K562 (cell line): ENCODE results near the gene LYPD4.

ENCODE experiments used
- BMI1 ChIP-seq: fragments of 150-350 bp; IDR thresholded peaks from 2 replicates; pipeline ENCODE4 v1.6.1; 2014; ENCODE audit warnings: low read length
- EZH2 ChIP-seq: IDR thresholded peaks from 2 replicates; pipeline ENCODE4 v1.6.1; 2012; ENCODE audit warnings: low read depth, mild to moderate bottlenecking, inconsistent platforms, low read length, borderline replicate concordance
- KLF10 ChIP-seq: fragments of 250-450 bp; sonication (Bioruptor Pico); IDR thresholded peaks from 2 replicates; pipeline ENCODE4 v1.6.1; 2021; ENCODE audit warnings: matching md5 sums
- LARP7 ChIP-seq: fragments of 450-650 bp; IDR thresholded peaks from 2 replicates; pipeline ENCODE4 v1.6.1; 2016
- NELFE ChIP-seq: IDR thresholded peaks from 2 replicates; pipeline ENCODE4 v1.6.1; 2011; ENCODE audit warnings: mild to moderate bottlenecking; ENCODE audit not compliant: insufficient read depth, insufficient read length
- PRMT5 ChIP-seq: sonication (generic); formaldehyde crosslinking; IDR thresholded peaks from 2 replicates; pipeline ENCODE4 v1.5.0; 2020; ENCODE audit warnings: missing genetic modification reagents
- RCOR1 ChIP-seq, 2 experiments: IDR thresholded peaks; 2 replicates each; pipeline ENCODE4 v1.6.1; 2012; ENCODE audit warnings: low read depth in 2 of 2, low read length in 2 of 2, borderline replicate concordance in 1 of 2, improper control_type of control experiment in 1 of 2
- SPI1 ChIP-seq: IDR thresholded peaks from 2 replicates; pipeline ENCODE4 v1.6.1; 2011; ENCODE audit warnings: low read depth, low read length, control low read depth, borderline replicate concordance
- ZNF121 ChIP-seq: sonication (generic); formaldehyde crosslinking; conservative IDR thresholded peaks from 2 replicates; pipeline ENCODE4 v1.8.0; 2022; ENCODE audit warnings: missing genetic modification reagents
- ZNF212 ChIP-seq: fragments of 450-650 bp; formaldehyde crosslinking; IDR thresholded peaks from 2 replicates; pipeline ENCODE4 v1.4.0; 2020; ENCODE audit warnings: mild to moderate bottlenecking
- ZNF263 ChIP-seq: sonication (generic); formaldehyde crosslinking; IDR thresholded peaks from 2 replicates; pipeline ENCODE4 v1.8.0; 2022; ENCODE audit warnings: mild to moderate bottlenecking, missing genetic modification reagents, borderline replicate concordance
- TF ChIP-seq, protein P1 (sequence below), 3 experiments: IDR thresholded peaks in 2 of 3; conservative IDR thresholded peaks in 1 of 3; 2 replicates each; pipeline ENCODE4 v1.5.1; 2011 to 2012; ENCODE audit warnings: low read length in 3 of 3, mild to moderate bottlenecking in 3 of 3, control low read depth in 2 of 3, improper control_type of control experiment in 1 of 3, inconsistent platforms in 1 of 3, low read depth in 1 of 3, mixed read lengths in 1 of 3, moderate library complexity in 1 of 3; ENCODE audit not compliant: insufficient read depth in 2 of 3

DNA sequence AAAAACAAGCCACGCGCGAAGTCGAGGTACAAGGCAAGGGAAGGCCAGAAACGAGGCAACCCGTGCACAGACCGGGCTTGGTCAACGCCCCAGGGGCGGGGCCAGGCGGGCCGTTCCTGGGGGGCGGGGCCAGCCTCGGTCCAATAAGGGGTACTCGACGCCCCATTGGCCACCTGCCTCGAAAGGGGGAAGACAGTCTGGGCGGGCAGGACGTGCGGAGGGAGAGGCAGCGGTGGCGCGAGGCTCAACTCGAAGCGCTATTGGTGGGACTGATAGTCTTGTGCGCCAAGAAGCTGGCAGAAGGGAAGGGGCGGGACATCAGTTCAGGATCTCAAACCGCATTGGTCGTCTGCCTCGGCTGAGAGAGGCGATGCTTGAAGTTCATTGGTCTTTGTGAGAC, at the start of gene LYPD4:
- TF ChIP-seq, protein P1, sequence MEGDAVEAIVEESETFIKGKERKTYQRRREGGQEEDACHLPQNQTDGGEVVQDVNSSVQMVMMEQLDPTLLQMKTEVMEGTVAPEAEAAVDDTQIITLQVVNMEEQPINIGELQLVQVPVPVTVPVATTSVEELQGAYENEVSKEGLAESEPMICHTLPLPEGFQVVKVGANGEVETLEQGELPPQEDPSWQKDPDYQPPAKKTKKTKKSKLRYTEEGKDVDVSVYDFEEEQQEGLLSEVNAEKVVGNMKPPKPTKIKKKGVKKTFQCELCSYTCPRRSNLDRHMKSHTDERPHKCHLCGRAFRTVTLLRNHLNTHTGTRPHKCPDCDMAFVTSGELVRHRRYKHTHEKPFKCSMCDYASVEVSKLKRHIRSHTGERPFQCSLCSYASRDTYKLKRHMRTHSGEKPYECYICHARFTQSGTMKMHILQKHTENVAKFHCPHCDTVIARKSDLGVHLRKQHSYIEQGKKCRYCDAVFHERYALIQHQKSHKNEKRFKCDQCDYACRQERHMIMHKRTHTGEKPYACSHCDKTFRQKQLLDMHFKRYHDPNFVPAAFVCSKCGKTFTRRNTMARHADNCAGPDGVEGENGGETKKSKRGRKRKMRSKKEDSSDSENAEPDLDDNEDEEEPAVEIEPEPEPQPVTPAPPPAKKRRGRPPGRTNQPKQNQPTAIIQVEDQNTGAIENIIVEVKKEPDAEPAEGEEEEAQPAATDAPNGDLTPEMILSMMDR (IDR thresholded peaks at IDR 0.05 in 2 of 3, conservative IDR thresholded peaks at IDR 0.05 in 1 of 3; ENCODE audit: insufficient read depth in 2 of 3, low read depth in 1 of 3, low read length in 3 of 3) = no peak
- TF ChIP-seq PRMT5 (CRISPR knock-in tag) (no peak), NELFE (no peak), ZNF121 (CRISPR knock-in tag) (no peak), SPI1 (no peak), KLF10 (CRISPR knock-in tag) (no peak), ZNF212 (CRISPR knock-in tag) (no peak), ZNF263 (CRISPR knock-in tag) (no peak), LARP7 (no peak), RCOR1 (IDR thresholded peaks at IDR 0.05; ENCODE audit: borderline replicate concordance in 1 of 2, low read depth in 2 of 2, low read length in 2 of 2) (no peak), EZH2 (no peak), BMI1 (no peak)
